ENCODE data around the gene KDM4C. TPM values are rescaled to one million over a fixed set of nuclear protein-coding genes. Genes with fewer than 3 reads are reported as not detected.

Gene KDM4C
- total and polyA plus RNA-seq, 2 of the 13 experiments (the other 11 are each of a cell fraction or from before 2014, with no cell fraction given) = 19.4 to 23.6 TPM

DNA sequence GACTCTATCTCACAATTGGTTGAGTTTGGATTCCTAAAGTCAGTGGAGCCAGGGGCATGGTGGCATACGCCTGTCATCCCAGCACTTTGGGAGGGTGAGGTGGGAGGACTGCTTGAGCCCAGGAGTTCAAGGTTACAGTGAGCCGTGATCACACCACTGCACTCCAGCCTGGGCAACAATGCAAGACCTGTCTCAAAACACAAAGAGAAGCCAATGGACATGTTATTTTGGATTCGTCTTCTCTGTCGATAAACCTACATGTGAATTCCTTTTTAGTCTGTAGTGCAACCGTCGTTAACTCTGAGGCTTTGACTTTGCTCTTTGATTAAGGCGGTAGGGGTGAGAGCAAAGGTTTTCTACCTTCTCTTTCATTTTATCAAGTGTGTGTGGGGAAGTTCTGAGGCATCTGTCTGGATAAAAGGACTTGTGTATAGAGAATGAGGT lies 142.7 kb downstream of the KDM4C start (continued):
- TF ChIP-seq, protein P1, sequence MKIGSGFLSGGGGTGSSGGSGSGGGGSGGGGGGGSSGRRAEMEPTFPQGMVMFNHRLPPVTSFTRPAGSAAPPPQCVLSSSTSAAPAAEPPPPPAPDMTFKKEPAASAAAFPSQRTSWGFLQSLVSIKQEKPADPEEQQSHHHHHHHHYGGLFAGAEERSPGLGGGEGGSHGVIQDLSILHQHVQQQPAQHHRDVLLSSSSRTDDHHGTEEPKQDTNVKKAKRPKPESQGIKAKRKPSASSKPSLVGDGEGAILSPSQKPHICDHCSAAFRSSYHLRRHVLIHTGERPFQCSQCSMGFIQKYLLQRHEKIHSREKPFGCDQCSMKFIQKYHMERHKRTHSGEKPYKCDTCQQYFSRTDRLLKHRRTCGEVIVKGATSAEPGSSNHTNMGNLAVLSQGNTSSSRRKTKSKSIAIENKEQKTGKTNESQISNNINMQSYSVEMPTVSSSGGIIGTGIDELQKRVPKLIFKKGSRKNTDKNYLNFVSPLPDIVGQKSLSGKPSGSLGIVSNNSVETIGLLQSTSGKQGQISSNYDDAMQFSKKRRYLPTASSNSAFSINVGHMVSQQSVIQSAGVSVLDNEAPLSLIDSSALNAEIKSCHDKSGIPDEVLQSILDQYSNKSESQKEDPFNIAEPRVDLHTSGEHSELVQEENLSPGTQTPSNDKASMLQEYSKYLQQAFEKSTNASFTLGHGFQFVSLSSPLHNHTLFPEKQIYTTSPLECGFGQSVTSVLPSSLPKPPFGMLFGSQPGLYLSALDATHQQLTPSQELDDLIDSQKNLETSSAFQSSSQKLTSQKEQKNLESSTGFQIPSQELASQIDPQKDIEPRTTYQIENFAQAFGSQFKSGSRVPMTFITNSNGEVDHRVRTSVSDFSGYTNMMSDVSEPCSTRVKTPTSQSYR (CRISPR knock-in tag; IDR thresholded peaks at IDR 0.05; ENCODE audit: borderline replicate concordance) = 0 out of 2 replicates have a peak, but pooled peaks have one; percentile 26
- 0 out of 2 replicates have a peak, but pooled peaks have one; percentile 27 for TF ChIP-seq YEATS4 (CRISPR knock-in tag; IDR thresholded peaks at IDR 0.05; ENCODE audit: borderline replicate concordance)
- TF ChIP-seq ZNF776 (CRISPR knock-in tag; IDR thresholded peaks at IDR 0.05) = no peak
- TF ChIP-seq ZNF317 (CRISPR knock-in tag; IDR thresholded peaks at IDR 0.05) = peak; percentile 47; the same call in 1 of the 2 replicates
- TF ChIP-seq, protein P2, sequence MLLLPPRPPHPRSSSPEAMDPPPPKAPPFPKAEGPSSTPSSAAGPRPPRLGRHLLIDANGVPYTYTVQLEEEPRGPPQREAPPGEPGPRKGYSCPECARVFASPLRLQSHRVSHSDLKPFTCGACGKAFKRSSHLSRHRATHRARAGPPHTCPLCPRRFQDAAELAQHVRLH (CRISPR knock-in tag; IDR thresholded peaks at IDR 0.05; ENCODE audit: borderline replicate concordance, low read depth) = no peak
- peak; percentile 48; the same call in 1 of the 2 replicates for TF ChIP-seq HMG20A (CRISPR knock-in tag; IDR thresholded peaks at IDR 0.05; ENCODE audit: borderline replicate concordance)
- peak; percentile 21; the same call in 1 of the 2 replicates for TF ChIP-seq POLR2AphosphoS5 (IDR thresholded peaks at IDR 0.05; ENCODE audit: low read depth, low read length)
- no peak for TF ChIP-seq IKZF1 (IDR thresholded peaks at IDR 0.05)
- 0 out of 2 replicates have a peak, but pooled peaks have one; percentile 34 for TF ChIP-seq ZNF619 (CRISPR knock-in tag; IDR thresholded peaks at IDR 0.05)
- TF ChIP-seq, protein P3, sequence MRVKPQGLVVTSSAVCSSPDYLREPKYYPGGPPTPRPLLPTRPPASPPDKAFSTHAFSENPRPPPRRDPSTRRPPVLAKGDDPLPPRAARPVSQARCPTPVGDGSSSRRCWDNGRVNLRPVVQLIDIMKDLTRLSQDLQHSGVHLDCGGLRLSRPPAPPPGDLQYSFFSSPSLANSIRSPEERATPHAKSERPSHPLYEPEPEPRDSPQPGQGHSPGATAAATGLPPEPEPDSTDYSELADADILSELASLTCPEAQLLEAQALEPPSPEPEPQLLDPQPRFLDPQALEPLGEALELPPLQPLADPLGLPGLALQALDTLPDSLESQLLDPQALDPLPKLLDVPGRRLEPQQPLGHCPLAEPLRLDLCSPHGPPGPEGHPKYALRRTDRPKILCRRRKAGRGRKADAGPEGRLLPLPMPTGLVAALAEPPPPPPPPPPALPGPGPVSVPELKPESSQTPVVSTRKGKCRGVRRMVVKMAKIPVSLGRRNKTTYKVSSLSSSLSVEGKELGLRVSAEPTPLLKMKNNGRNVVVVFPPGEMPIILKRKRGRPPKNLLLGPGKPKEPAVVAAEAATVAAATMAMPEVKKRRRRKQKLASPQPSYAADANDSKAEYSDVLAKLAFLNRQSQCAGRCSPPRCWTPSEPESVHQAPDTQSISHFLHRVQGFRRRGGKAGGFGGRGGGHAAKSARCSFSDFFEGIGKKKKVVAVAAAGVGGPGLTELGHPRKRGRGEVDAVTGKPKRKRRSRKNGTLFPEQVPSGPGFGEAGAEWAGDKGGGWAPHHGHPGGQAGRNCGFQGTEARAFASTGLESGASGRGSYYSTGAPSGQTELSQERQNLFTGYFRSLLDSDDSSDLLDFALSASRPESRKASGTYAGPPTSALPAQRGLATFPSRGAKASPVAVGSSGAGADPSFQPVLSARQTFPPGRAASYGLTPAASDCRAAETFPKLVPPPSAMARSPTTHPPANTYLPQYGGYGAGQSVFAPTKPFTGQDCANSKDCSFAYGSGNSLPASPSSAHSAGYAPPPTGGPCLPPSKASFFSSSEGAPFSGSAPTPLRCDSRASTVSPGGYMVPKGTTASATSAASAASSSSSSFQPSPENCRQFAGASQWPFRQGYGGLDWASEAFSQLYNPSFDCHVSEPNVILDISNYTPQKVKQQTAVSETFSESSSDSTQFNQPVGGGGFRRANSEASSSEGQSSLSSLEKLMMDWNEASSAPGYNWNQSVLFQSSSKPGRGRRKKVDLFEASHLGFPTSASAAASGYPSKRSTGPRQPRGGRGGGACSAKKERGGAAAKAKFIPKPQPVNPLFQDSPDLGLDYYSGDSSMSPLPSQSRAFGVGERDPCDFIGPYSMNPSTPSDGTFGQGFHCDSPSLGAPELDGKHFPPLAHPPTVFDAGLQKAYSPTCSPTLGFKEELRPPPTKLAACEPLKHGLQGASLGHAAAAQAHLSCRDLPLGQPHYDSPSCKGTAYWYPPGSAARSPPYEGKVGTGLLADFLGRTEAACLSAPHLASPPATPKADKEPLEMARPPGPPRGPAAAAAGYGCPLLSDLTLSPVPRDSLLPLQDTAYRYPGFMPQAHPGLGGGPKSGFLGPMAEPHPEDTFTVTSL (CRISPR knock-in tag; IDR thresholded peaks at IDR 0.05; ENCODE audit: borderline replicate concordance) = peak; percentile 51; the same call in 1 of the 2 replicates
- no peak; the same call in 1 of the 2 replicates for TF ChIP-seq NR2C2 (CRISPR knock-in tag; IDR thresholded peaks at IDR 0.05; ENCODE audit: borderline replicate concordance)
- TF ChIP-seq, protein P4, sequence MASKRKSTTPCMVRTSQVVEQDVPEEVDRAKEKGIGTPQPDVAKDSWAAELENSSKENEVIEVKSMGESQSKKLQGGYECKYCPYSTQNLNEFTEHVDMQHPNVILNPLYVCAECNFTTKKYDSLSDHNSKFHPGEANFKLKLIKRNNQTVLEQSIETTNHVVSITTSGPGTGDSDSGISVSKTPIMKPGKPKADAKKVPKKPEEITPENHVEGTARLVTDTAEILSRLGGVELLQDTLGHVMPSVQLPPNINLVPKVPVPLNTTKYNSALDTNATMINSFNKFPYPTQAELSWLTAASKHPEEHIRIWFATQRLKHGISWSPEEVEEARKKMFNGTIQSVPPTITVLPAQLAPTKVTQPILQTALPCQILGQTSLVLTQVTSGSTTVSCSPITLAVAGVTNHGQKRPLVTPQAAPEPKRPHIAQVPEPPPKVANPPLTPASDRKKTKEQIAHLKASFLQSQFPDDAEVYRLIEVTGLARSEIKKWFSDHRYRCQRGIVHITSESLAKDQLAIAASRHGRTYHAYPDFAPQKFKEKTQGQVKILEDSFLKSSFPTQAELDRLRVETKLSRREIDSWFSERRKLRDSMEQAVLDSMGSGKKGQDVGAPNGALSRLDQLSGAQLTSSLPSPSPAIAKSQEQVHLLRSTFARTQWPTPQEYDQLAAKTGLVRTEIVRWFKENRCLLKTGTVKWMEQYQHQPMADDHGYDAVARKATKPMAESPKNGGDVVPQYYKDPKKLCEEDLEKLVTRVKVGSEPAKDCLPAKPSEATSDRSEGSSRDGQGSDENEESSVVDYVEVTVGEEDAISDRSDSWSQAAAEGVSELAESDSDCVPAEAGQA (IDR thresholded peaks at IDR 0.05; ENCODE audit: low read depth) = no peak
- TF ChIP-seq, protein P4 (CRISPR knock-in tag; IDR thresholded peaks at IDR 0.05; ENCODE audit: borderline replicate concordance) = no peak
- TF ChIP-seq NFIB (CRISPR knock-in tag; IDR thresholded peaks at IDR 0.05; ENCODE audit: borderline replicate concordance) = no peak
